HT-29 (cell line): Measurements from ENCODE around the gene SCUBE3. TPM values are rescaled to one million over a fixed set of nuclear protein-coding genes. Genes with fewer than 3 reads are reported as not detected.

ENCODE experiments used
- DNase-seq: peaks from one replicate; pipeline ENCODE4 v3.0.0-alpha.2; 2015; ENCODE audit warnings: low spot score
- total RNA-seq: library from RNA; depleted of rRNA; stranded (reverse); fragments of >200 nt; shearing (Covaris generic); gene quantifications from 2 replicates; pipeline ENCODE4 v1.2.3, GENCODE V29; 2014

Gene SCUBE3
- total RNA-seq, 1 experiment from 2014 or later = not detected

DNA sequence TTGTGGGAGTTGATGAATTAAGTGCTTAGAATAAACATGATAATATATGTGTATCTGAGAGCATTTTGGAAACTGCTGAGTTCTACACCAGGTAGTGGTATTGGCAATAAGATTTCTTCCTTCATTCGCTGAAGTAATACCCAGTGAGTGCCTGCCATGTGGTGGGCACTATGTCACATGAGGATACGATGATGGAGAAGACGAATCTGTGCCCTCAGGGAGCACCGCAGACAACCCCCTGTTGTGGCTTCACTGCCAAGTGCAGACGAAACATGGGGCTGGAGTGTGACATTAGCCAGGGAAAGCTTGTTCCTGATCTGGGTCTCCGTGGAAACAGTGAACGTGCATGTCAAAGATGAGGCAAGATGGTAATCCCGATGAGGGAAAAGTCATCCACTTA lies 53.7 kb downstream of the SCUBE3 start:
- DNase-seq = no peak

GRCh38 chr6:35267897-35268296 lies 54.1 kb downstream of the SCUBE3 start:
- no peak for DNase-seq

DNA sequence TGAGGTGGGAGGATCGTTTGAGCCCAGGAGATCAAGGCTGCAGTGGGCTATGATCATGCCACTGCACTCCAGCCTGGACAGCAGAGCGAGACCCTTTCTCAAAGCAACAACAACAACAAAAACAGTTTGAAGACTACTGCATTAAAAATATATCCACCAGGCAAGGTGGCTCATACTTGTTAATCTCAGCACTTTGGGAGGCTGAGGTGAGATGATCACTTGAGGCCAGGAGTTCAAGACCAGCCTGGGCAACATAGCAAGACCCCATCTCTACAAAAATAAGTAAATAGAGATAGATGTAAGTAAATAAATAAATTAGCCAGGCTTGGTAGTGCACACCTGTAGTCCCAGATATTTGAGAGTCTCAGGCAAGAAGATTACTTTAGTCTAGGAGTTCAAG lies 58.2 kb downstream of the SCUBE3 start:
- DNase-seq = no peak

DNA sequence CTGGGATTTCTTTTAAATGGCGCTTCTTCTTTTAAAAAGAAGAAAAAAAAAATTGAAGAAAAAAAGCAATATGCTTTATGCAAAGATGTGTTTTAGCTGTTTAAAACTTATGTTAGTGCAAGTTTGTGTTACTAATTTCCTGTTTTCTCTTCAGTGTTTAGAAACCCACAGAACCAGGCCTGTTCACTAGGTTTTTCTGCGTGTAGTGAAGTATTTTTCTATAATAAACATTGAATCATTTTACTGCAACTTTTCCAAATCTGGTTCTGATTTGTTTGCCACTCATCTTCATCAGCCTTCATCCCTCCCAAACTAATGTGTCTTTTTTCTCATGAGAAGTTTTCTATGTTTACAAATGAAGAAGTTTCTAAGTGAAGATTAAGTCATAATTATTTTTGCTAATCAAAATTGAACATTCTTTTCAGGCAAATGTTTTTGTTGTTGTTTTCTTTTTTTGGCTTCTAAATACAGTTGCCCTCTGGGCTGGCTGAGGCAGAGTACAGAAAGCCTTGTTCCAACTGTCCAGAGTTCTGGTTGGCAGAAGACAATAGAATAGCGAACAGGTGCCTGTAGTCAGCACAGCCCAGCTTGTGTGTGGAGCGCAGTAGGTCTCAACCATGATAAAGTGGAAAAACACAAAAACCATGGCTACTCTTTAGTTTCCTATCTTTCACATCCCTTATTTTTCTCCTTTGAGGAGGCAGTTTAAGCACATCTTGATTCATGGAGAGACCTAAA lies 60.2 kb downstream of the SCUBE3 start:
- DNase-seq = no peak

- DNase-seq = no peak
These were observed 62.0 kb downstream of the SCUBE3 start for GRCh38 chr6:35275744-35276260.

DNA sequence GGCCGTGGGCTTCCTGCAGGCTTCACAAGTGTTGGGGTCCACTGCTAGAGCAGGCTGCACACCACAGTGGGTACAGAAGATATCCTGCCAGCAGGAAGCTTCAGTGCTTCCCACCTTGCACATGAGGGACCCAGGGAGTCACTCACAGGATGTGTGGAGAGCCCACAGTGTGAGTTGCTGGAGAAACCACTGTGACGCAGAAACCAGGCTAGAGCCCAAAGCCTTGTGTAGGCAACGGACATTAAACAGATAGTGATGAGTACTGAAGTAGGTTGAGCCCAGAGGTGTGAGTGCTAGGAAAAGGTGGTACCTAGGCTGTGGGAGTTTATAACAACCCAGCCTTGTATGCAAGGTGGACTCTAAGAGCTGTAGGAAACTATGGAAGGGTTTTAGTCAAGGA lies 65.0 kb downstream of the SCUBE3 start:
- DNase-seq = no peak

- DNase-seq = no peak
These were observed 67.1 kb downstream of the SCUBE3 start for GRCh38 chr6:35280903-35281302.

DNA sequence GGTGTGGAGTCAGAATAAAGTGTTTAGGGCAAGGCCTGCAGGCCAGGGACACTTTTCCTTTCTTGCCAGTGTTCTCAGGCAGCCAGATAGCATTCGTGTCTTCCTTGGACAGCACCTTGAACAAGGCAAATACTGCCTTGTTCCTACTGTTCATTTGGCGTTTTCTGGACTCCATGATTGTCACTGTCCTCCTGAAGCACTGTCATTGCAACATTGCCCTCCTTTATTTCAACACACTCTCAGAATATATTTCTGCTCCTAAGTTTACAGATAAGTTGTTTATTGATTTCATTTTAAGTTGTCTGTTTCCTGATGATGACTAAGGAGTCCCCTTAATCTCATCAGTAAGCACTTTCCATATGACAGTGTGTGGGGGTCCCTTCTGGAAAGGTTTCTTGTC lies 68.7 kb downstream of the SCUBE3 start:
- DNase-seq = no peak

GRCh38 chr6:35283361-35283760 lies 69.6 kb downstream of the SCUBE3 start:
- DNase-seq = no peak

DNA sequence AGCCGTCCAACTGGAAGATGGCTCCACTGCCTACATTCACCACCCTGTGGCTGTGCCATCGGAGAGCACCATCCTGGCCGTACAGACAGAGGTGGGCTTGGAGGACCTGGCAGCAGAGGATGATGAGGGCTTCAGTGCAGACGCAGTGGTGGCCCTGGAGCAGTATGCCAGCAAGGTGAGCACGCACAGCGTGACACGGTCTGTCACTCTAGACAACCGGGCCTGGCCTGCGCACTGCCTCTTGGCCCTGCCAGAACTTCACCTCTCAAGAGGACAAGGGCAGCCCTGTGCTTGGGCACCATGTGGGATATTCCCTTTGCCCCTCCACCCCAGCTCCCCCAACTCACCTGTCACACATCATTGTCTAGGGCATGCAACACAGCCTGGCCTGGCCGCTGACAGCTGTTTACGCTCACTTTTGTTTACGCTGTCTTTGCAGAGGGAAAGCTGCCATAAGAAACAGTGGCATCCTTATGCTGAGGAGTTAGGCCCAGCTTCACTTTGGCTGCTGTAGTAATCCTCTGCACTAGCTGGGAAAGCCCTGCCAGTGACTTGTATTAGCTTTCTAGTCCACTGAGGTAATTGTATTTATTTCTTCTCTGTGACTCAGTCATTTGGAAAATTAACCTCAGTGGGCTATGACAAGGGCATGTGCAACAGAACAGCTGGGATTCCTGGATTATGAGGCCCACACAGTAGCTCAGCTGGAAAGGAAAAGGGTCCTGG lies 74.1 kb downstream of the SCUBE3 start:
- no peak for DNase-seq

GRCh38 chr6:35288834-35289233 lies 75.1 kb downstream of the SCUBE3 start:
- DNase-seq = no peak

- no peak for DNase-seq
These were observed 77.7 kb downstream of the SCUBE3 start for GRCh38 chr6:35291491-35291890.

- DNase-seq = no peak
These were observed 78.7 kb downstream of the SCUBE3 start for GRCh38 chr6:35292494-35292893.

- no peak for DNase-seq
These were observed 79.9 kb downstream of the SCUBE3 start for GRCh38 chr6:35293681-35294080.

DNA sequence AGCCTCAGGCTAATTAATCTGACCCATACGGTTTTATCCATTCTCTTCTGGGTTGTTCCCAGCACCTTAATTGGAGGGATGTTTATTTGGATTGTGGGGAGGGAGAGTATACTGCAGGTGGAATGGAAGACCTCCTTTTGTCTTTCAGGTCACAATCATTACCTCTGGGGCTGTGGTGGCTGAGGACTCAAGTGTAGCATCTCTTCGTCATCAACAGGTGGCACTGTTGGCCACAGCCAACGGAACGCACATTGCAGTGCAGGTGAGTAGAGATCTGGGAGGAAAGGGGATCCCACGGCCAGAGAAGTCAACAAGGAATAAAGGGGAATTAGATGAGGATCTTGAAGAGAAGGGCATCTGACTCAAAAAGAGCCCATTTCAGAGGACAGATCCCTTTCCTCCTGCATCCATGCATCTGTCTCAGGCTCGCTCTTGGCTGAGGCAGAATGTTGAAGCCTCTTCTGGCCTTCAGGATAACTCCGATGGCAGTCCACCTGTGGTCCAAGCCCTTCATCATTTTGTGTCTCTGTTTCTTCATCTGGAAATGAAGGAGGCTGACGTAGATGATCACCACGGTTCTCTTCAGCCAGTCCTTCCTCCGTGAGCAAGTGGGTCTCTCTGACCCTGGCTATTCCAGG lies 80.7 kb downstream of the SCUBE3 start:
- peak; percentile 61 for DNase-seq

GRCh38 chr6:35295036-35295435 lies 81.3 kb downstream of the SCUBE3 start:
- no peak for DNase-seq

DNA sequence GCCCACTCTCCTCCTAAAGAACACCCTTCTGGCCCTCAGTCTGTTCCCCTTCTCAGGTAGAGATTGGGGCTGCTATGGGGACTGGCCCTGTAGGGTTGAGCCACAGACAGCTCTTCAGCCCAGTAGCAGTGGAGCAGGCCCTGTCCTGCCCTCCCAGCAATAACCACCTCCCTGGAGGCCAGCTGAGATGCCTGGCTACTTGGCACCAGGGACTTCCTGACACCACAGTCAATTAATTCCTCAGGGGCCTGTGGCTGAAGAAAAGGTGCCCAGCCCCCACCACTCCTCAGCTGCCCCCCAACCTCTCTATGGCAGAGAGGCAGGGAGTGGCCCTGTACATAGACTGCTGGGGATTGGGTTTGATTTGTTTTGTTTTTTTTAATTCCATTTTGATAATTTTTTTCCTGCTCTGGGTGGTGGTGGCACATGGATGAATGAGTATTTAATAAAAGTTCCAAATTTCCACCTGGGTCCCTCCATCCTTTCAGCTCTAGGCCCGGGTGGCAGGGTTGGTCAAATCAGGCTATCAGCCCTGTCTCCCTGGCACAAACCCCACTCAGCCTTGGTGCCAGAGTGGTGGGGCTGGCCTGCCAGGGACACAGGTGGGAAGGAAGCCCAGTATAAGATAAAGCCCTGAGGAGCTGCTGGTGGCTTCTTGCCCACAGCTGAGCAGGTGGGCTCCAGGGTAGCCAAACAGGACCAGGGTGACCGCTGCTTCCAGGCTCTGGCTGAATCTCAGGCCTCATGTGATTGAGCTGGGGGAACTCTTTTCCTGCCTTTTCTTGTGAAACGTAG lies 82.0 kb downstream of the SCUBE3 start:
- DNase-seq = no peak

DNA sequence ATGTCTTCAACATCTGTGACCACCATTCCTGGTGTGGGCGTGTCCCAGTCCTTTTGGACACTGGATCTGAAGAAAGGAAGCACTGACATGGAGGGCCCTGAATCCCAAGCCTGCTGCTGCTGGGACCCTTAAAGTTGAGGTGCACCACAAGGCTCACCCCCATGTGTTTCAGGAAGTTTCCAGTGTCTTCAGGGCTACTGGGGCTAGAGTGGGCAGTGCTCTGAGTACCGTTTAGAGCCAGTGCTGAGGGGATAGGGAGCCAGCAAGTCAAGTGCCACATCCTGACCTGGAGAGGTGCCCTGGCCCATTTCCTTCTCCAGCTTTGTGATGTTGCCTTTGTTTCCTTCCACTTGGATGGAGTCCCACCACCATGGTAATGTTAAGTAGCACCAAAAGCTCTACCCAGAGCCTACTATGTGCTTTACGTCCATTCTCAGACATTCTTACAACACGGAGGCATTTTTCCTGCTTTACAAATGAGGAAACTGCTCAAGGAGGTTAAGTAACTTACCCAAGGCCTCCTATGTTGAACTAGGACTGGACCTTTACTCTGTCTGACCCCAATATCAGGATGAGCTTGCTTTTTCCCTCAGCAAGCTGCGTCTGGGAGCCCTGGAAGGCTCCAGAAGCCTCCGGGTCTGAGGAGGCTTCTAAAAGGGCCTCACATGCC lies 83.3 kb downstream of the SCUBE3 start:
- no peak for DNase-seq

- DNase-seq = peak; percentile 88
These were observed 84.1 kb downstream of the SCUBE3 start, which contains the start of gene DEF6 for GRCh38 chr6:35297601-35298481. DEF6 (plus strand) TSS chr6:35297818; CDS start chr6:35297857, 39 bp downstream.

DNA sequence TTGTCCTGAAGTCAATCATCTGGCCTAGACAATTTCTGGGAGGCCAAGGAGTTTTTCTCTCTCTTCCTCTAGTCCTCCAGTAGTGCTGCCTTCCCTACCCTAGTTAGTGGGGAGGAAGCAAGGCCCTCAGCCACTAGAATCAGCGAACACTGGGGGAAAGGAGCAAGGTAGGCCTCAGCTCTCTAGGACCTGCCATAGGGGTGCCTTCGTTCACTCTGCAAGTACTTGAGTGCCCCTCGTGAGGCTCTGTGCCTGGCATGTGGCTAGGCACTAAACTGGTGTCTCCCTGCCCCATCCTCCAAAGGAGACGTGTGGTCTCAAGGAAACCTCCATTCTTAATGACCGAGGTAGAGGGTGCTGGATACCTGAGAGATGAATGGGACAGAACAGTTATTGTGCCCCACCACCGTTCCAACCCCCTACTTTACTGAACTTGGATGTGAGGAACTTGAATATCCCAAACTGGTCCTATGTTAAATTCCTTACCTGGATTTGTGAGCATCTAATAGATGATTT lies 84.9 kb downstream of the SCUBE3 start:
- DNase-seq = no peak
